HUDEP-2 (cell line): Measurements from ENCODE around the gene GFPT1.
A peak's percentile ranks its signal among the peaks of the same experiment; 100 is the strongest.
"Not testable (repeated sequence)": the region's sequence is repeated elsewhere in the genome, so short reads cannot be mapped to it uniquely, and the experiment has no call there.

Experiments used
- DNase-seq, 76 experiments: peaks; one replicate each; lab custom pipeline; 2025; ENCODE audit not compliant: unreplicated experiment in 76 of 76; lab: John Stamatoyannopoulos, UW

The GFPT1 gene

DNA sequence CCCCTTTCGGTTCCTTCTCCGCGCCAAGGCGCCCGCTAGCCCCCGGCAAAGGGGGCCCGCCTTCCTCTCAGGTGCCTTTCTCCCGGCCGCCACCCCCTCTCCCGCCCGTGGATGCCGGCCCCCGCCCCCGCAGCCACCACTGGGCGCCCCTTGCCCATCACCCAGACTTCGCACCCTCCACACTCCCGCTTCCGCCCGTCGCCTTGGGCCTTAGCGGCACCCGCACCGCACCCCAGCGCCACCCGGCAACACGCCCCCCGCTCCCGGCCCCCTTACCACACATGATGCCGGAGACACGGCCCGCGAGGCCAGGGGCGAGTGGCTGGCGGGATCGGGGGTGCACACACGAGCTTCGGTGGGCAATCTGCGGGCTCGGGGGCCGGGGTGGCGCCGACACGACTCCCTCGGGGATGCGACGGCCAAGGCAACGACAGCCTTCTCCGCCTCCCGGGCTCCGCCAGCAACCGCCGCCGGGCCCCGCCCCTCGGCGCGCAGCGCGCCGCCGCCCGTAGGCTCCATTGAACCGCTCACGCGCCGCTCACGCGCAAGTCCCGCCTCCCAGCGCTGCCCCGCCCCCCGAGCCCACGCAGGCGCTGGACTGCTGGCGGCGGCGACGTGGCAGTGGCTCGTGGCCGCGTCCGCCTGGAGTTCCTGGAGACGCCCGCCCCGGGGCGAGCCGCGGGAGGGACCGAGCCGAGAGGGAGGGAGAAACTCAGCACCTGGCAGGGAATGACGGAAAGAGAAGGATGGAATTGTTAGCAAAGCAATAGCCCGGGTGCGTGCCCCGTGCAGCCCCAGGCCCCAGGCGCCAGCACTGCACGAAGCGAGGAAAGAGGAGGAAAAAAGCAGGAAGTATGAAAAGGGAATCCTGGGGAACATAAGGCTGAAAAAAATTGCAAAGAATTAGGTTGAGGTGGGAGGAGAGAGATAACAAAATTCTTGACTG is at the start of gene GFPT1:
Gene GFPT1, minus strand, starts transcription at position 439 of the 946 bp plus-strand sequence. Its CDS starts 156 bp downstream, at position 283.
- DNase-seq, result peak in 75 of 76 experiments; percentile 3 to 93 (median 81)

DNA sequence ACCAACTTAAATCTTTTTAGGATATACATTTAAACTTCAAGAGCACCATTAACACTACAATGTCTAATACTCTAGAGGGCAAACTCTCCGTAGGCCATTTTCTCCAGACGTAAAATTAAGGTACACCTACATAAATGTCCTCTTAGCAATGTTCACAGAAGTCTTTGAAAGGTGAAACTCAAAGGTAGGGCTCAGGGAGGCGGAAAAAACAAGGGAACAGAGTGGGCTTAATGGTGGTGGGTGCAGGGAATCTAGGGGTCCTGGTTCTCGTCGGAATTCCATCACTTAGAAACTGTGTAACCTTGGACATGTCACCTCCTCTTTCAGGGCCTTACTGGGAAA is 49.5 kb upstream of the GFPT1 start:
- DNase-seq, result peak in 2 of 76 experiments; percentile 32 to 51

DNA sequence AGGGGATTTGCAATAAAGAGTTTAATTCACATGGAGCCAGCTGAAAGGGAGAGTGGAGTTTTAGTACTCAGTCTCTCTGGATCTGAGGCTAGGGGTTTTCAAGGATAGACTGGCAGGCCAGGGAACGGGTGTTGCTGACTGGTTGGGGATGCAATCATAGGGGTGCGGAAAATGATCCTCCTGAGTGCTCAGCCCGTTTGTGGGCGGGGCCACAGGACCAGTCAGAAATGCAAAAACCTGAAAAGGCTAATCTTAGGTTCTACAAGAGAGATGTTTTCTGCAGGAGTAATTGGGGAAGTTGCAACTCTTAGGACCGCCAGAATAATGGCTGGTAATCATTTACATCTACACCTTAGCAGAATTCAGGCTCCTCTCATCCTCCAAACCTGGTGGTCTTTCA is 47.7 kb upstream of the GFPT1 start:
- DNase-seq, result no peak

DNA sequence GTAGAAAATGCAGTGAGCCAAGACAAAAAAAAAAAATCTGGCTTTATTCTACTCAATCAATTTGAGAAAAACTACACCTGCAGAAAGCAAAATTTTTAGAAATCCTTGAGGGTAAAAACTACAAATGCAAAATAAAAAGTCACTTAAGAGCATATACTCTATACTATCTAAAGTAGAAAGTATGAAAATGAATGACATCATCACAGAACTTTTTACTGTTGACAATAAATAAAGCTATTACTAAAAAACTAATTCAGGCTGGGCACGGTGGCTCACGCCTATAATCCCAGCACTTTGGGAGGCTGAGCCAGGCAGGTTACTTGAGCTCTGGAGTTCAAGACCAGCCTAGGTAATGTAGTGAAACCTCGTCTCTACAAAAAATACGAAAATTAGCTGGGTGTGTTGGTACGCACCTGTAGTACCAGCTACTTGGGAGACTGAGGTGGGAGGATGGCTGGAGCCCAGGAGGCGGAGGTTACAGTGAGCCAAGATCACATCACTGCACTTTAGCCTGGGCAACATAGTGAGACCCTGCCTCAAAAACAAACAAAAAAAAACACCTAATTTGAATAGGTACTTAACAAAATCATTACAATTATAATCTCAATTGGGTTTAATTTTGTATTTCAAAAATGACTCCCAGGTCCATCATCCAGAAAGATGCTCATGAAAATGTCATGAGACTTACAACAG is 42.6 kb upstream of the GFPT1 start:
- DNase-seq, result no peak

DNA sequence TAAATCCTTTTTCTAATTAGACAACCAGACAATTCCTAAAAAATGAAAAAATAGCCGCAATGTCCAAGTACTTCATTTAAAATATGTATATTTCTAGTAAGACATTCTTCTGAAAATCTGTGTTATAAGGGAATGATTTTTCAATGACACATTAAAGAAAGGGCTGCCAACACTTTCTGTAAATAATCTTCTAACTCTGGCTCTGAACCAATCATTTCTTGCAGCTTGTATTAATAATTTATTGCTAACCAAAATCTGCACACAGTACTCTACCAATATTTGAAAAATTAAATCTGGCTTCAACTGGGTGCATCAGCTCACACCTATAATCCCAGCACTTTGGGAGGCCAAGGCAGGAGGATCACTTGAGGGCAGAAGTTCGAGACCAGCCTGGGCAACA is 42.0 kb upstream of the GFPT1 start:
- DNase-seq, result no peak

DNA sequence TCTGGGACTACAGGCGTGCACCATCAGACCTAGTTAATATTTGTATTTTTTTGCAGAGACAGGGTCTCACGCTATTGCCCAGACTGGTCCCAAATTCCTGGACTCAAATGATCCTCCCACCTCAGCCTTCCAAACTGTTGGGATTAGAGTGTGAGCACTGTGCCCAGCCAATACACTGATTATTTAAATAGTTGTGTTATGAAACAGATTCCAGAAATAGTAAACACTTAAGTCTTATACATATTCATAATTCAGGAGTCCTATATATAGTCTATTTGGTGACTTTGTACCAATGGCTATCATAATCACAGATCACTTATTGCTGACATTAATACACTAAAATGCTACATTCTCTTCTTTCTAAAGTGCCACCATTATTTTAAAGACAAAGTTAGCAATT is 37.4 kb upstream of the GFPT1 start:
- DNase-seq, result no peak

DNA sequence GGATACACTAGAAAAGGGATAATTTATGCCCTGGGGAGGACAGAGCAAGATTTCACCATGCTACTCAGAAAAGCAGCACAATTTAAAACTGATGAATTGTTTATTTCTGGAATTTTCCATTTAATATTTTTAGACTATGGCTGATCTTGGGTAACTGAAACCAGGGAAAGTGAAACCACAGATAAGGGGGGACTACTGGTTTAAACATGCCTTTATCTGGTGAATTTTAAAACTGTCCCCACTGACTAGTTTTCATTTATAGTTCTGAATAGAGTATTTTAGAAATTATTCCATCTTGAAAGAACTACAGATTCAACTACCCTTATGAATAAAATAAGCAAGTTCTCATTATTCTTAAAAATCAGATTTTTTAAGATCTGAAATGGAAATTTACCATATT is 35.2 kb upstream of the GFPT1 start:
- no peak for DNase-seq

DNA sequence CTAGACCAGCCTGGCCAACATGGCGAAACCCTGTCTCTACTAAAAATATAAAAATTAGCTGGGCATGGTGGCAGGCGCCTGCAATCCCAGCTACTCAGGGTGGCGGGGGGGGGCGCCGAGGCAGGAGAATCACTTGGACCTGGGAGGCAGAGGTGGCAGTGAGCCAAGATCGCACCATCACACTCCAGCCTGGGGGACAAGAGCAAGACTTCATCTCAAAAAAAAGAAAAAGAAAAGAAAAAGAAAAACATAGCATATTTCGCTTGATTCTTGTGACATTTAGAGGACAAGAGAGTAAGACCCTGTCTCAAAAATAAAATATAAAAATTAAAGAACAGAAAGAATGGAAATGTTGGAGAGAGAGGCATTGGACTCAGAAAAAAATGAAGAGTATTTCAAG is 32.1 kb upstream of the GFPT1 start:
- not testable (repeated sequence) for DNase-seq

DNA sequence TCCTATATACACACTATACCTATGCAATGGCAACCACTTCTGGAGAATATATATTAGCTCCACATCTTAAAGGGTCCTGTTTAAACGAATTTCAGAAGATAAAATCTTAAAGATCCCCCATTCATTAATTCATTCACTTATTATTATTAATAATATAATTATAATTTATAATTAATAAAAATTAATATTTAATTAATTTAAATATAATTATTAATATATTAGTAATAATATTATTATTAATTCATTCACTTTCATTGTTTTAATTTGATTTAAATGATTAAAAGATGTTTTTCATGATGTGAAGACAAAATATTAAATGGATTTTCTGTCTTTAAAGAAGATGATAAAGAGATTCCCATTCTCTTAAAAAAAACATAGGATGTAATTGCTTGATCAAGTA is 29.1 kb upstream of the GFPT1 start:
- no peak for DNase-seq

DNA sequence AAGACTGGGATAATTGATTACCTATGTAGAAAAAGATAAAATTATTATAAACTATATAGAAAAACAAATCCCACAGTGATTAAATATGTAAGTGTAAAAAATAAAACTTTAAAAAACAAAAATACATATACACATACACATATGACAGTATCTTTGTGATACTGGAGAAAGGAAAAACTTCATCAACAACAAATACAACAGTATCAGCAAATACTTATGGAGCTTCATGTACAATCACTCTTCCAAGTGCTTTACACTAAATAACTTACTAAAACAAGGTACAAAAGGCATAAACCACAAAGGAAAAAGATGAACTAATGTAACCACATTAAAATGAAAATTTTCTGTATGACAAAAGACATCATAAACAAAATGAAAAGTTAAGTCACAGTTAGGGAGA is 24.1 kb upstream of the GFPT1 start:
- DNase-seq, result no peak

DNA sequence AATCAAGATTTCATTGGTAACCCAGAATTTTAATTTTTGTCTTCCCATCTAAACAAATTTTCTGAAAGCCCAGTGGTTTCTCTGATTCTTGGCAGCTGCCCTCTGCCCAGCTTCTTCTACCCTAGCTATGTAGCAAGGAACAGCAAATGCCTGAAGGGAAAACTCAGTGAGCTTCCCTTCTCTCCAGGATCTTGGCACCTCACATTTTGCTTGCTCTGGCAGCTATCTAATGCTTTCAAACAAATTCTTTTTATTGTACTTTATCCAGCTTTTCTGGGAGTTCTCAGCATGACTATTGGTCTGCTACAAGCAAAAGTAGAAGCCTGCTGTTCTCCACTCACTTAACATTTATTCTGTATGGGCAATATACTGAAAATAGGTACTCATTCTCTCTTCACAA is 18.3 kb upstream of the GFPT1 start:
- DNase-seq, result no peak

DNA sequence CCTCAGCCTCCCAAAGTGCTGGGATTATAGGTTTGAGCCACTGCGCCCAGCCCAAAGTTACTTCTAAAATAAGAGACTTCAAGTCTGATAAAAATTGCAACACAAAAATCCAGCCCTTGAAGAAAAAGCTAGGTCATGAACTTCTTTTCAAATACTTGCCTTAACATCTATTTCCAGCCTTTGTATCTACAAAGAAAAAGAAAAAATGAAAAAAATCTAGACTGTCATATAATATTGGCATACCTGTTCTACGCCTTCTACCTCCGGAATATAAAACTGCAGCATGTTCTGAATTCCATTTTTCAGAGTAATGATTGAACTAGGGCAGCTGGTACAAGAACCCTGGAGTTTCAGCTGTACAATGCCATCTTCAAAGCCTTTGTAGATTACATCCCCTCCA is 13.1 kb upstream of the GFPT1 start:
- no peak for DNase-seq

DNA sequence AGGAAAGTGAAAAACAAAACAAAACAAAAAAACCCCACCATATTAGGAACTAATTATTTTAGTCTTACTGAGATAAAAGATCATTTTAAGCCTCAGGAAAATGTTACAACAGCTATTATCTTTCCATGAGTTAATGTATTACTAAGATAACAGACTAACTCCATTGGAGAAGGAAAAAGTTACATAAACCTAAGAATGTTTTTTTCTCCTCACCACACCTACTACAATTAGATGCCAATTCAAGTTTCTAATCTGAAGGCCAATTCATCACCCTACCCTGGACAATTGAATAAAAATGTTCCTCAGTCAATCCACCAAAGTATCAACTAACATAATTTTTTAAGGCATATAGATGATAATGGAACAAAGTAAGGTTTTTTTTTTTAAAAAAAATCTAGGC is 10.2 kb upstream of the GFPT1 start:
- no peak for DNase-seq

DNA sequence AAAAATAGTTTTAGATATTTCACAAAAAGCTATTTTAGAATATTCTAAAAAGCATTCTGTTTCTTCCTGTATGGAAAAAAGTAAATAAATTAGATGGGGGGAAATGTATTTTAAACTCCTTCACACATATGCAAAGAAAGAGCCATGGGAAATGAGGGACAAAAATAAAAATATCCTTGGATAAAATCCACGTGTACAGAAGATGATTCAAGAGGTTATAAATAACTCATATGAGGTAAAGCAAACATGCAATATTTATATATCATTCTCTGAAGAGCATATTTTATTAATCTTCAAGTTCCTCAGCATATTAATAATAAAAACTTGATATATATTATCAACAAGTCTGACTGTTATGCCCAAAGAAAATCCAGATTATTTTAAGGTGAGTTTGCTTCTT is 8.8 kb upstream of the GFPT1 start:
- no peak for DNase-seq

DNA sequence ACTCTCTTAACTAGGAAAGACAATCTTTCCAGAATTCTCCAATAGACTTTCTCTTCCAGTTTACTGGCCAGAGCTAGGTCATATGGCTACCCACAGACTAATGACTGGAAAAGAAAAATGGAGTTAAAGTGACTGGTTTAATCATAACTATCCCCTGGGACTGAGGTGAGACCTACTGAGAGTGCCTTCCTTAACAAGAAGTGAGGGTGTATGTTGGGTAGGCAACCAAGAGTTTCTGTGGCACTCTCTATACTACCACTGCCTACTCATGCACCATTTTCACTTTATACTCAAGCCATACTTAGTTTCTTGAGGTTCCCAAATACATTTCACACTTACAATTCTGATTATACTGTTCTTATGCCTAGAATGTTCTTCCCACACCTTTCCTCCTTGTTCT is 6.9 kb upstream of the GFPT1 start:
- DNase-seq, result no peak

DNA sequence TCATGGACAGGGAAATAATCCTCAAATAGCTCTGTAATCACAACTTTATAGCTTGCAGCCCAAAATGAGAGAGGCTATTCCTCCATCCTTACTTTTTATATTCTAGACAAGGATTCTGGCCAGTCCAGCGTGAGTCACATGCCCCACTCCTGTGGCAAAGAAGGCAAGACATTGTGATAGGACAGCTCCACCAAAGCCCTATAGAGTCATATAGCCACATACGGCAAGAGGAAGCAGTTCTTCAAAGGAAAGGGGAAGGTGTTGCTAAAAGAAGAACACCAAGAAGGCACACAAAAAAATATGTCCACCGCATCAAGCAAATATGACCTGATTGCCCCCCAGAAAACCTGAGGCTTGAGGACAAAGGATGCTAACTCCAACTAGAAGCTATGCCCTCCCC is 3.4 kb upstream of the GFPT1 start:
- no peak for DNase-seq

DNA sequence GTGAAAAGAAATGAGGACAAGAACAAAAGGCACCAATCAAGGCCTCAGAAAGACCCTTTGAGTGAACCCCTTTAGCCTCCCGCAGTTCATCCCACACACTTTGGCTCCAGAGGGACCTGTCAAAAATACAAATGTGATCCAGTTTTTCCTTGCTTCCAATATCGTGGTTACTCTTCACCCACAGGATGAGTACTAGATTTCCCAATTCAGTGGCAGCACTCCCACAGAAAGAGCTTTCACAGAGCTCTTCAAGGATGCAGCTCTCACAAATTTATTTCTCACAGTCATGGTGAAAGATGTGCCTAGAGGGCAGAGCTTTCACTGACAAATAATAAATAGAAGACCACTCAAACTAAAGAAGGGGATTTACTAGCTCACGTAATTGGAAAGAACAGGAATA is 3.0 kb upstream of the GFPT1 start:
- no peak for DNase-seq

DNA sequence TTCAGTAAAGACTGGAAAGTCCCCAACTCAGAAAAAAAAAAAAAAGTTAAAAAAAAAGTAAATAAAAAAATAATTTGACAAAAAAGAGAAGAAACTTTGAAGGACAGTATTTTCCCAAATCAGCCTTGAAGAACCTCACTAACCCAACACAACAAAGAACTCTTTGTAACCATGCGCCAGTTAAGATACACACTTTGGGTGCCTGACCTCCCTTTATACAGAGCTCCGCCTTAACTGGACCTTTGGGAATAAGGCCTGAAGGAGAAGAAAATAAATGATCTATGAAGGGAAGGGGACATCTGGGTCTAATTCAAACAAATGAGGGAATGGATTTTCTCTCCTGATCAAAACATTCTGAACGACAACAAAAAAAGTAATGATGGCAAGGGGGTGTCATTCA is 2.2 kb upstream of the GFPT1 start:
- DNase-seq, result no peak

DNA sequence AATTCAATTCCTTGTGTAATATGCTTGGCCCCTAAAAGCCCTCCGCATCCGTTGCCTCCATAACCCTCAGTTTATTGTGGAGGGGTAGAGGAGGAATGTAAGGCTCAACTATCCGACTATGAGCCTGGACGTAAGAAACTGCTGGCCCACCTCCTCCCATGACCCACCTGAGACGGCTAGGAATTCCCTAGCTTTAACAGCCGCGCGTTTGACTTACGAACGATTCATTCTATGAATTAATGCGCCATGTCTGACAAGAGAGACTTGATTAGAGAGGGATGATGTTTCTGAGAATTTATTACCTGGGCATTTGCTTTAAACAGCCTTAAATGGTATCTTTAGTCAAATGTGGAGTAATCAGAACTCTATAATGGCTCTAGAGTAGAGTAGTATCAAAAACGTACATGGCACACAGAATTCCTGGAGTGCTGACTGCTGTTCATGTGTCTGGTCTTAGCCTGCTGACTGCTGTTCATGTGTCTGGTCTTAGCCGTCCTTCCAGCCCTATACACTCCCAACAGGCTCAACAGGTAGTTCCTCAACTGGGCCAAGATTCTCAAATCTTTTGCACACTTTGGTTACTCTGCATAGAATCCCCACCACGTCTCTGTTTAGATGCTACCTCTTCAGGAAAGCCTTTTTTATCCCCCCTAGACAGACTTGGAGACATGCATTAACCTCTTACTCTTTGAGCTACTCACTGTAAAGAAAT is 899 bp upstream of the GFPT1 start:
- DNase-seq, result peak in 1 of 76 experiments; percentile 3

DNA sequence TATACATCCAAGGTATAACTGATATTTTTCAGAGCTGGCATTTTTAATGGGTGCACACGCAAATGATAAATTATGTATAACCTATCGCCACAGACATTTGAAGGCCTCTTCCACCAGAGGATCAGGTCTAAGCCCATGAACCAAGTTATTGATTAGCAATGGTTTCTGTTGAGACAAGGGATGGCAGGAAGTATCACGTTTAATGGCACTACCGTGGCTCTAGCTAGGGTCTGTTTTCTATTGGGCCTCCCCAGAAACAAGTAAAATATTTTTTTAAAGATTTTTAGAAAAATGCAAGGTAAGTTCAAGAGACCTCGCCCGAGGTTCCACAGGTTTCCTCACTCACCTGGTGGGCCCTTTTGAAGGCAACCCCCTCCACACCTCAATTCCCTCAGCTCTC is 667 bp downstream of the GFPT1 start:
- no peak for DNase-seq

DNA sequence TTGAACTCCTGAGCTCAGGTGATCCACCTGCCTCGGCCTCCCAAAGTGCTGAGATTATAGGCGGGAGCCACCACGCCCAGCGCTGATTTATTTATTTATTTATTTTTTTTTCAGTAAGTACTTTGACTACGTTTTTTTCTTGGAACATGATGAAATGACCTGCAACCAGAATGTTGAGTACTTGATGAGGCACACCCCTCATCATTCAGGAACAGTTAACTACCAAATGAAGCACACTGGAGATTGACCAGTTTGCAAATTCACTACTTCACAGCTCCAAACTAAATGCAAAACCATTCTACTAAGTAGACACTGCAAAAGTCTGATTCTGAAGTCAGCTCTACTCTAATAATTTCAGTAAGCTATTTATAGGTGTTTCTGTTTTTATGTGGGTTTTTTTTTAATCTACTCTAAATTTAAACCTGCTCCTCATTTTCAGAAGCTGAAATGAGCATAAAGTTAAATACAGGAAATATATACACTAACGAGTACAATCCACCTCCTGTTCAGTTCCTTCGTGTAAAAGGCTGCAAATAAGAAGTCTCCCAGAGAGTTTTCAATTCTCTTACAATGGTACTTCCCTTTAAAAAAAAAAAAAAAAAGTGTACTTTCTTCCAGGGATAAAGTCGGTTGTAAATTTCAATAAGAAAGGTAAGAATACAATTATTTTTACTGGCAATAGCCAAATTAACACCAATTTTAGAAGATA is 1.4 kb downstream of the GFPT1 start:
- peak in 2 of 76 experiments; percentile 4 for DNase-seq
